ENCODE results near the gene LRPAP1.

Gene LRPAP1

GRCh38 chr4:3471886-3472285 lies 60.3 kb downstream of the LRPAP1 start:
- no peak overlapping the region for H3K4me3 ChIP-seq (replicated peaks; ENCODE audit: low read depth, low read length)
- TF ChIP-seq, protein P1, sequence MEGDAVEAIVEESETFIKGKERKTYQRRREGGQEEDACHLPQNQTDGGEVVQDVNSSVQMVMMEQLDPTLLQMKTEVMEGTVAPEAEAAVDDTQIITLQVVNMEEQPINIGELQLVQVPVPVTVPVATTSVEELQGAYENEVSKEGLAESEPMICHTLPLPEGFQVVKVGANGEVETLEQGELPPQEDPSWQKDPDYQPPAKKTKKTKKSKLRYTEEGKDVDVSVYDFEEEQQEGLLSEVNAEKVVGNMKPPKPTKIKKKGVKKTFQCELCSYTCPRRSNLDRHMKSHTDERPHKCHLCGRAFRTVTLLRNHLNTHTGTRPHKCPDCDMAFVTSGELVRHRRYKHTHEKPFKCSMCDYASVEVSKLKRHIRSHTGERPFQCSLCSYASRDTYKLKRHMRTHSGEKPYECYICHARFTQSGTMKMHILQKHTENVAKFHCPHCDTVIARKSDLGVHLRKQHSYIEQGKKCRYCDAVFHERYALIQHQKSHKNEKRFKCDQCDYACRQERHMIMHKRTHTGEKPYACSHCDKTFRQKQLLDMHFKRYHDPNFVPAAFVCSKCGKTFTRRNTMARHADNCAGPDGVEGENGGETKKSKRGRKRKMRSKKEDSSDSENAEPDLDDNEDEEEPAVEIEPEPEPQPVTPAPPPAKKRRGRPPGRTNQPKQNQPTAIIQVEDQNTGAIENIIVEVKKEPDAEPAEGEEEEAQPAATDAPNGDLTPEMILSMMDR (IDR thresholded peaks at IDR 0.05; ENCODE audit: low read length, missing control alignments), result no peak
- no peak for DNase-seq (ENCODE audit: low read depth)

GRCh38 chr4:3471098-3471760 lies 61.0 kb downstream of the LRPAP1 start:
- H3K4me3 ChIP-seq (replicated peaks; ENCODE audit: low read depth, low read length), result no peak overlapping the region
- DNase-seq (ENCODE audit: low read depth), result no peak
- TF ChIP-seq, protein P1 (IDR thresholded peaks at IDR 0.05; ENCODE audit: low read length, missing control alignments), result no peak

DNA sequence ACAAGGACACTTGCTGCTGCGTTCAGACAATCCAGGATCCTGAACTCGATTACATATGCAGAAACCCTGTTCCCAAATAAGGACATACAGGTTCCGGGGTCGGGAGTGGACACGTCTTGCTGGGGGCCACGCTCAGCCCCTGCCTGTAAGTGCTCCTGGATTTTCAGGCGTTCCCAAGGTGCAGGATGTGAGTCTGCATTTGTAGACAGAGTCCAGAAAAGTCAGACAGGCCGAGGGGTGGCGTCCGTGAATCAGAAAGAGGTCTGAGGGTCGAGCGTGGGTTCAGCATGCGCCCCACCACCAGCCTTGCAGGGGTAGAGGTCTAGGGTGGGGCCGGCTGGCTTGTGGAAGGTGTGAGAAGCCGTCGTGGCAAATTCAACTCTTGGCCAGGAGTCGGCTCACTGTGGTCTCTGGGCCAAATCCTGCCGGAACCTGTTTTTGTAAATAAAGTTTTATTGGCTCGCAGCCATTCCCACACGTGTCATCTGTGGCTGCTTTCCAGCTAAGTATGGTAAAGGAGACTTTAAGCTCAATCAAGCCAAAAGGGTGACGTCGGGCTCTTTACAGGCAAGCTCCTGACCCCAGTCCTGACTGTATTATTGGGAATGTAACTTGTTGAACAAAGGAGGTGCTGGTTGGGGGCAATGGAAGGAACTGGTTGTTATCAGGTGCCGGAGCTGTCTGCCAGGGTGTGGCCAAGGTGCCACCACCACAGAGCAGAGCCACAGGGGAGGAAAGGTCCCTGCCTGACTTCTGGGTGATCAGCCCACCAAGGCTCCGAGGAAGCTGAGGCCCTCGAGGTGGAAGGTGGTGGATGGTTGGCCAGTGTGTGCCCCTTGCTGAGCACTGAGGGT lies 61.8 kb downstream of the LRPAP1 start:
- TF ChIP-seq, protein P1 (IDR thresholded peaks at IDR 0.05; ENCODE audit: low read length, missing control alignments), result no peak
- H3K4me3 ChIP-seq (replicated peaks; ENCODE audit: low read depth, low read length), result no peak overlapping the region
- peak; percentile 23 for DNase-seq (ENCODE audit: low read depth)

DNA sequence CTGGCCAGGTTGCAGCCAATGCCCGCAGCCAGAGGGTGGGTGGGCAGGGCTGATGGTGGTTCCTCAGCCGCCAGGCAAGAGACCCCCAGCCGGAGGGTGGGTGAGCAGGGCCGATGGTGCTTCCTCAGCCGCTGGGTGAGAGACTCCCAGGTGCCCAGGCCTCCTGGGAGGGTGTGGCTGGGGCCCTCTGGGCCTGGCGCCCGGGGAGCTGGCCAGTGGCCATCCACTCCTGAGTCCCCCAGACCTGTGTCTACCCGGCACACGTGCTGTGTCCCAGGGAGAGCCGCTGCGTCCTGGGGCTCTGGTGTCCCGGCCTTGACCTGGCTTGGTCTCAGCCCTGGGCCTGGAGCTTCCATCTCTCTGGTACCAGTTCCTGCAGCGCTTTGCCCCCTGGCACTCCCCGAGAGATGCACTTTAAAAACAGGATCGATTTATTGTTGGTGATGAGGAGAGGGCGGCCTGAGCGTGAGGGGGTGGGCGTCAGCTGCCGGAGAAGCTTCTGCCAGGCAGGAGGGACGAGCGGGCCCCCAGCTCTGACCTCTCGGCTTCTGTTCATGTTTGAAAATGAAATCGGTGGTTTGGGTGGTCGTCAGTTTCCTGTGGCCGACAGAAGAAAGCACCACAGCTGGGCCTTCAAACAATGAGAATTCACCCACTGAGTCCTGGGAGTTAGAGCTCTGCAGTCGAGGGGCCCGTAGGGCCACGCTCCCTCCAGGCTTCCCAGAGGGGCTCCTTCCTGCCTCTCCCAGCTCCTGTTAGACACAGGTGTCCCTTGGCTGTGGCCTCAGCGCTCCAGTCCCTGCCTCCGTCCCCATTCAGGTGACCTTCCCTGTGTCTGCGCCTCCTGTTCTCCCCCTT lies 62.6 kb downstream of the LRPAP1 start:
- H3K4me3 ChIP-seq (replicated peaks; ENCODE audit: low read depth, low read length), result no peak overlapping the region
- TF ChIP-seq, protein P1 (IDR thresholded peaks at IDR 0.05; ENCODE audit: low read length, missing control alignments), result no peak
- no peak for DNase-seq (ENCODE audit: low read depth)

- DNase-seq (ENCODE audit: low read depth), result no peak
- no peak overlapping the region for H3K4me3 ChIP-seq (replicated peaks; ENCODE audit: low read depth, low read length)
- TF ChIP-seq, protein P1 (IDR thresholded peaks at IDR 0.05; ENCODE audit: low read length, missing control alignments), result no peak
Measured at GRCh38 chr4:3468804-3469203, 63.4 kb downstream of the LRPAP1 start.

GRCh38 chr4:3468154-3468553 lies 64.1 kb downstream of the LRPAP1 start:
- TF ChIP-seq, protein P1 (IDR thresholded peaks at IDR 0.05; ENCODE audit: low read length, missing control alignments), result no peak
- no peak overlapping the region for H3K4me3 ChIP-seq (replicated peaks; ENCODE audit: low read depth, low read length)

More at GRCh38 chr4:3468154-3468553, 64.1 kb downstream of the LRPAP1 start:
- no peak for DNase-seq (ENCODE audit: low read depth)
